T-helper 2 cell treated with Interferon-gamma antibody and Interleukin-4, amounts not matched to agents 100 ng/mL and 5 ng/mL, for 36 hours (primary cell): ENCODE data around the gene CYP2R1. TPM values are rescaled to one million over a fixed set of nuclear protein-coding genes. Genes with fewer than 3 reads are reported as not detected.

Source experiments
- intact Hi-C: fragments of 100-400 bp; cut with micrococcal nuclease; formaldehyde crosslinking; loops from one replicate; pipeline ENCODE4 v1.15.1; 2023
- total RNA-seq: library from RNA; stranded (reverse); gene quantifications from 2 replicates; pipeline ENCODE4 v1.2.3, GENCODE V29; 2022

Gene CYP2R1
- total RNA-seq, 1 donor from 2014 or later, result 15.3 TPM

- intact Hi-C loops, result no loop called here
Observed at GRCh38 chr11:14835496-14836492, 56.2 kb downstream of the CYP2R1 start.

Other genes starting within 250 kb of the CYP2R1 start
- gene PDE3B, start 248.4 kb downstream of the CYP2R1 start, total RNA-seq, result 100 and 103 TPM in 2 replicates
- gene CALCA, start 80.1 kb upstream of the CYP2R1 start, total RNA-seq, result not detected in 2 replicates
- gene CALCB, start 181.4 kb upstream of the CYP2R1 start, total RNA-seq, result 1.1 and 1.6 TPM in 2 replicates
- gene INSC, start 222.7 kb upstream of the CYP2R1 start, total RNA-seq, result 0.09 and 0.11 TPM in 2 replicates